Mucosa of rectum (tissue), 2 donors: ENCODE measurements around the gene DDR1.

Experiments
- H3K27ac ChIP-seq, 2 donors: one replicate each; pipeline ENCODE4 v1.7.0; 2013; ENCODE audit warnings: inconsistent platforms in 2 of 2, low read depth in 2 of 2, low read length in 2 of 2
- H3K27me3 ChIP-seq, 2 donors: one replicate each; pipeline ENCODE4 v1.7.0; 2013; ENCODE audit warnings: low read length in 2 of 2; ENCODE audit not compliant: control insufficient read depth in 2 of 2, insufficient read depth in 2 of 2
- H3K36me3 ChIP-seq, 2 donors: one replicate each; pipeline ENCODE4 v1.7.0; 2013; ENCODE audit warnings: low read length in 2 of 2; ENCODE audit not compliant: control insufficient read depth in 2 of 2, insufficient read depth in 2 of 2
- H3K4me1 ChIP-seq, 2 donors: one replicate each; pipeline ENCODE4 v1.7.0; 2013; ENCODE audit warnings: low read length in 2 of 2, mild to moderate bottlenecking in 1 of 2; ENCODE audit not compliant: control insufficient read depth in 2 of 2, insufficient read depth in 2 of 2
- H3K4me3 ChIP-seq, 2 donors: one replicate each; pipeline ENCODE4 v1.7.0; 2013; ENCODE audit warnings: low read length in 2 of 2
- H3K9ac ChIP-seq, 2 donors: one replicate each; pipeline ENCODE4 v1.7.0; 2013; ENCODE audit warnings: low read length in 2 of 2, low read depth in 1 of 2, mild to moderate bottlenecking in 1 of 2
- H3K9me3 ChIP-seq, 2 donors: one replicate each; pipeline ENCODE4 v1.7.0; 2013; ENCODE audit warnings: low read length in 2 of 2; ENCODE audit not compliant: control insufficient read depth in 2 of 2
- donor health status: healthy.
- donor health status: Normal muscosa, but diverticular disease.

Gene DDR1

DNA sequence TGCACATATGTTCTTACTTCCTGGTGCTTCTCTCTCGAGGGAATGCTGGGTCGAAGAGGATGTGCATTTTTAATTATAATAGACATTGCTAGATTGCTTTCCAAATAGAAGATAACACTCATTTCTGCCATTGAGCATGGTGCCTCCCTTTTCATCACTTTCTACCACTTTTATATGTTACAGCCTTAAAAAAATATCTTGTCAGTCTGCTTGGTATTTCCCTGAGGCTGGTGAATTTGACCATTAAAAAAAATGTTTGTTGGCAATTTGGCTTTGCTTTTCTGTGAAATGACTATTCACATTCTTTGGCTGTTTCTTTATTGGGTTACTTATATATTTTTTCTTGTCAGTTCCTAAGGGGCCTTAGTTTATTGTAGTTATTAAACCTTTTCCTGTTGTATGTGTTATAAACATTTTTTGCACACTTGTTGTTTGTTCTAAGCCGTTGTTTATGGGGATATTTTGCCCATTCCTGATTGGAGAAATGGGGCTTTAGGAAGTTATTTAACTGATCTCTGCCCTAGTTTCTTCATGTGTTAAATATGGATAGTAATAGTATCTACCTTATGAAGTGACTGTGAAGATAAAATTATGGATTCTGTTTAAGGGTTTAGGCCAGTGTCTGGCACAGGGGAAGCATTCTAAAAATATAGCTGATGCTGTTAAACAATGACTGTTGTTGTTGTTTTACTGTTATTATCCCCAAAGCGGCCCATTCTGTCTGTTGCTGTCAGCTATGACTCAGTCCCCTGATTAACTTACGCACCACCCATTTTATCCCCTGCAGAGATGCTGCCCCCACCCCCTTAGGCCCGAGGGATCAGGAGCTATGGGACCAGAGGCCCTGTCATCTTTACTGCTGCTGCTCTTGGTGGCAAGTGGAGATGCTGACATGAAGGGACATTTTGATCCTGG, 3.8 kb downstream of the DDR1 start:
- no peak overlapping the region for H3K27ac ChIP-seq
- H3K9me3 ChIP-seq, result no peaks in the 10 kb centered on the region
- no peak overlapping the region for H3K4me3 ChIP-seq
- no peaks in the 10 kb centered on the region for H3K27me3 ChIP-seq
- H3K36me3 ChIP-seq, result peaks cover 37 to 42% of the 10 kb centered on the region in 2 donors
- no peak overlapping the region for H3K9ac ChIP-seq
- peaks cover 24 to 27% of the 10 kb centered on the region in 2 donors for H3K4me1 ChIP-seq

- peaks cover 43 to 47% of the 10 kb centered on the region in 2 donors for H3K36me3 ChIP-seq
- no peak overlapping the region for H3K4me3 ChIP-seq
- no peaks in the 10 kb centered on the region for H3K9me3 ChIP-seq
- peaks cover 17 to 24% of the 10 kb centered on the region in 2 donors for H3K4me1 ChIP-seq
- H3K27me3 ChIP-seq, result no peaks in the 10 kb centered on the region
- no peak overlapping the region for H3K27ac ChIP-seq
- no peak overlapping the region for H3K9ac ChIP-seq
Observed at GRCh38 chr6:30888816-30889495, 4.6 kb downstream of the DDR1 start.

DNA sequence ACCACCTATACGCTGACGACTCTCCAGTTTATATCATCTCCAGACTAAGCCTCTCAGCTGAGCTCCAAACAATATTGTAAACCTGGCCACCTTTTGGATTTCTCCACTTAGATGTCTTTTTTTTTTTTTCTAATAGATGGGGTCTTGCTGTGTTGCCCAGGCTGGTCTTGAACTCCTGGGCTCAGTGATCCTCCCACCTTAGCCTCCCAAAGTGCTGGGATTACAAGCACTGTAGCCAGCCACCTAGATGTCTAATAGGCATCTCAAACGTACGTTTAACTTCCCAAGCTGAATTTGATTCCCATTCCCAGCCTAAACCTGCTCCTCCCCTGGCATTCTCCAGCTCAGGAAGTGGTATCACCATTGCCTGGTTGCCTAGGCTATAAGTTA, 5.2 kb downstream of the DDR1 start:
- H3K9ac ChIP-seq, result no peak overlapping the region
- no peaks in the 10 kb centered on the region for H3K27me3 ChIP-seq
- H3K4me3 ChIP-seq, result no peak overlapping the region
- H3K27ac ChIP-seq, result no peak overlapping the region
- H3K9me3 ChIP-seq, result no peaks in the 10 kb centered on the region
- H3K36me3 ChIP-seq, result peaks cover 49 to 52% of the 10 kb centered on the region in 2 donors
- H3K4me1 ChIP-seq, result peaks cover 17 to 24% of the 10 kb centered on the region in 2 donors

DNA sequence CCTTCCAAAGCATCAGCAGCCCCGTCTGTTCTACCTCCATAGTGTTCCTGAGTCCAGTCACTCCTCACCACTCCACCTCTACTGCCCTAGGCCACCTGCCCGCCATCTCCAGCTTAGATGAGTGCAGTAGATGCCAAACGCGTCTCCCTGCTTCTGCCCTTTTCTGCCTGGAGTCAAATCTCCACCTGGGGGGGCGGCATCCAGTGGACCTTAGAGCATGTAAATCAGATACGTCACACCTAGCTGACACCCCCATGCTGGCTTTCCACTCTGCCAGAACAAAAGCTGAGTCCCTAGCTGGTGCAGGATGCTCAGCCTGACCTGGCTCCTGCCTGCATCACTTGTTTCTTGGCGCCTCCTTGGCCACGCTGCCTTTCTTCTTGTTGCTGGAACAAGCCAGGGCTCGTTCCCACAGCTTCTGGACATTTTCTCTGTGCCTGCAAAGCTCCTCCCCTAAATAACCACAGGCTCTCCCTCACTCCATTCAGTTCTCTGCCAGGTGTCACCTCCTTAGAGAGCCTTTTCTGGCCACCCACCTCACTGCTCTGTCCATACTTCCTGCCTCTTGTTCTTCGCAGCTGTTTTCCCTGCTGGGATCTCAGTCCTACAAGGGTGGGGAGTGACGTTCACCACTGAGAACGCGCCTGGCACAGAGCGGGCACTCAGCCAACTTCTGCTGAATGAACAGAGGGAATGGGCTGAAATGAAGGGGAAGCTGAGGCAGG, 5.8 kb downstream of the DDR1 start:
- no peaks in the 10 kb centered on the region for H3K27me3 ChIP-seq
- H3K36me3 ChIP-seq, result peaks cover 54 to 57% of the 10 kb centered on the region in 2 donors
- no peak overlapping the region for H3K4me3 ChIP-seq
- H3K9me3 ChIP-seq, result no peaks in the 10 kb centered on the region
- H3K4me1 ChIP-seq, result peaks cover 15 to 20% of the 10 kb centered on the region in 2 donors
- H3K27ac ChIP-seq, result no peak overlapping the region
- H3K9ac ChIP-seq, result no peak overlapping the region

DNA sequence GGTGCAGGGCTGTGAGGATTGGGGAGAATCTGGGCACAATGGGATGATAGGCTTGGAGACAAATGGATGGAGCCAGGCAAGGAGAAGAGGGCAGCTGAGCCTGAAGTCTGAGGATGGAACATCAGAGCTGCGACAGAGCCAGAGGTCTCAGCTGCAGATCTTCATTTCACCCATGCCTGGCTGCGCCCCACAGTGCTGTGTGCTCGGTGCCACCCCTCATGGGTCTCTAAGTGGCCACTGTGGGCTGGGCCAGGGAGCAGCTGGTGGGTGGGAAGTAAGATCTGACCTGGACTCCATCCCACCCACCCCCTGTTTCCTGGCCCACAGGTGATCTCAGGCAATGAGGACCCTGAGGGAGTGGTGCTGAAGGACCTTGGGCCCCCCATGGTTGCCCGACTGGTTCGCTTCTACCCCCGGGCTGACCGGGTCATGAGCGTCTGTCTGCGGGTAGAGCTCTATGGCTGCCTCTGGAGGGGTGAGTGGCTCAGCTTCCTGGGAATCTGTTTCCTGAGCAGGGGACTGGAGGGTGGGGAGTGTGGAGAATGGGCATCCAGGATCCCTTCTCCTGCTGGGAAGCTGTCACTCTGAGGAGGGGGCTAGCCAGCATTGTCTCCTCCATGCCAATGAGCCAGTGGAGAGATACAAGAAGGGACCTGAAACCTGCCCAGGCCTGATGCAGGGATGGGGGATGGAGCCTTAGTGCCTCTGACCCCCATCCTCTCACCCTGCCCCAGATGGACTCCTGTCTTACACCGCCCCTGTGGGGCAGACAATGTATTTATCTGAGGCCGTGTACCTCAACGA, 6.5 kb downstream of the DDR1 start:
- peaks cover 56 to 63% of the 10 kb centered on the region in 2 donors for H3K36me3 ChIP-seq

DNA sequence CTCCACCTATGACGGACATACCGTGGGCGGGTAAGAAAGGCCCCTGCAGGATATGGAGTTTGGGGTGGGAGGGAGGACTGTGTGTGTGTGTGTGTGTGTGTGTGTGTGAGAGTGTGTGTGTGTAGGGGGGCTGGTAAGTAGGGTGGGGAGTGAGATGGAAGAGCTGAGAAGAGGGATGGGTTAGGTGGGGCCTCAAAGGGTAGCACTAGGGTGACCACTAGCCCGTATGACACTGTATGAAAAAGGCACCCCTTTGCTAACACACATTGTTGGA, 7.1 kb downstream of the DDR1 start:
- H3K4me3 ChIP-seq, result no peak overlapping the region
- peaks cover 60 to 66% of the 10 kb centered on the region in 2 donors for H3K36me3 ChIP-seq
- H3K27me3 ChIP-seq, result no peaks in the 10 kb centered on the region
- no peaks in the 10 kb centered on the region for H3K9me3 ChIP-seq
- H3K4me1 ChIP-seq, result peaks cover 2 to 7% of the 10 kb centered on the region in 2 donors
- H3K27ac ChIP-seq, result no peak overlapping the region
- H3K9ac ChIP-seq, result no peak overlapping the region

More for the DNA sequence above, 6.5 kb downstream of the DDR1 start:
- Histone ChIP-seq H3K27me3 (no peaks in the 10 kb centered on the region), H3K27ac (no peak overlapping the region), H3K9me3 (no peaks in the 10 kb centered on the region), H3K4me1 (peaks cover 7 to 12% of the 10 kb centered on the region in 2 donors), H3K4me3 (no peak overlapping the region), H3K9ac (no peak overlapping the region)

DNA sequence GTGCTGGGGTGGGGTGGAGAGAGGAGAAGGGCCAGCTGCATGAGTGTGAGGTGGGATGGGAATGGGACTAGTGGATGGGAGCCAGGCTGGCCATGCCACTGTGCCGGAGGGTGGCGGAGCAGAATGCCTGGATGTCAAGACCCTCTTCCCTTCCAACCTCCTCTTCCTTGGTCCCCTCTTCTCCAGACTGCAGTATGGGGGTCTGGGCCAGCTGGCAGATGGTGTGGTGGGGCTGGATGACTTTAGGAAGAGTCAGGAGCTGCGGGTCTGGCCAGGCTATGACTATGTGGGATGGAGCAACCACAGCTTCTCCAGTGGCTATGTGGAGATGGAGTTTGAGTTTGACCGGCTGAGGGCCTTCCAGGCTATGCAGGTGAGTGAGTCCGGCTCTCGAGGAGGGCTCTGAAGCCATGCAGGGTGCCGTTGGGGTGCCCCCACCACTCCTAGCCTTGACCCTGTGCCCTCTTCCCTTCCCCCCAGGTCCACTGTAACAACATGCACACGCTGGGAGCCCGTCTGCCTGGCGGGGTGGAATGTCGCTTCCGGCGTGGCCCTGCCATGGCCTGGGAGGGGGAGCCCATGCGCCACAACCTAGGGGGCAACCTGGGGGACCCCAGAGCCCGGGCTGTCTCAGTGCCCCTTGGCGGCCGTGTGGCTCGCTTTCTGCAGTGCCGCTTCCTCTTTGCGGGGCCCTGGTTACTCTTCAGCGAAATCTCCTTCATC, 7.7 kb downstream of the DDR1 start:
- Histone ChIP-seq H3K27me3 (no peaks in the 10 kb centered on the region), H3K36me3 (peaks cover 64 to 72% of the 10 kb centered on the region in 2 donors), H3K4me1 (peaks cover 0 to 1% of the 10 kb centered on the region in 2 donors), H3K4me3 (no peak overlapping the region), H3K9ac (no peak overlapping the region), H3K27ac (no peak overlapping the region), H3K9me3 (no peaks in the 10 kb centered on the region)

- H3K36me3 ChIP-seq, result peaks cover 74 to 82% of the 10 kb centered on the region in 2 donors
- H3K4me1 ChIP-seq, result no peaks in the 10 kb centered on the region
- H3K27ac ChIP-seq, result no peak overlapping the region
Observed at GRCh38 chr6:30893001-30893591, 8.8 kb downstream of the DDR1 start.

DNA sequence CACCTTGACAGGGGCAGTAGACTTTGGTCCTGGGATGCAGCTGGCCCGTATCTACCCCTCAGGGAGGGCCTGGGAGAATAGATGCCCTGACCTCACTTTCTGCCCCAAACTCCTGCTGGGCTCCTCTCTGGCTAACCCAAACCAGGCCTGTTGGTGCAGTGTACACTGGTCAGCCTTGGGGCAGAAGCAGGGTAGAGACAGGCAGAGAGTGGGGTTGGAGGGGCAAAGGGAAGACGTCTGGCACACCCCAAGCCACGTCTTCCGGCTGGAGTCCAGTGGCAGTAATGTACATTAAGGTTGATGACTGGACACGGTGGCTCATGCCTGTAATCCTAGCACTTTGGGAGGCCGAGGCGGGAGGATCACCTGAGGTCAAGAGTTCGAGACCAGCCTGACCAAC, 9.3 kb downstream of the DDR1 start:
- peaks cover 79 to 86% of the 10 kb centered on the region in 2 donors for H3K36me3 ChIP-seq
- H3K9me3 ChIP-seq, result no peaks in the 10 kb centered on the region

More at GRCh38 chr6:30893001-30893591, 8.8 kb downstream of the DDR1 start:
- Histone ChIP-seq H3K27me3 (no peaks in the 10 kb centered on the region), H3K9me3 (no peaks in the 10 kb centered on the region), H3K9ac (no peak overlapping the region), H3K4me3 (no peak overlapping the region)

More for the DNA sequence above, 9.3 kb downstream of the DDR1 start:
- no peaks in the 10 kb centered on the region for H3K4me1 ChIP-seq
- no peak overlapping the region for H3K9ac ChIP-seq
- no peak overlapping the region for H3K27ac ChIP-seq
- H3K27me3 ChIP-seq, result no peaks in the 10 kb centered on the region
- no peak overlapping the region for H3K4me3 ChIP-seq
